ENCODE data around the gene WBP2. TPM values are rescaled to one million over a fixed set of nuclear protein-coding genes. Genes with fewer than 3 reads are reported as not detected.
A peak's percentile ranks its signal among the peaks of the same experiment; 100 is the strongest.

WBP2 gene
- total and polyA plus RNA-seq, 2 of the 13 experiments (the other 11 are each of a cell fraction or from before 2014, with no cell fraction given), result 29.2 to 29.5 TPM

DNA sequence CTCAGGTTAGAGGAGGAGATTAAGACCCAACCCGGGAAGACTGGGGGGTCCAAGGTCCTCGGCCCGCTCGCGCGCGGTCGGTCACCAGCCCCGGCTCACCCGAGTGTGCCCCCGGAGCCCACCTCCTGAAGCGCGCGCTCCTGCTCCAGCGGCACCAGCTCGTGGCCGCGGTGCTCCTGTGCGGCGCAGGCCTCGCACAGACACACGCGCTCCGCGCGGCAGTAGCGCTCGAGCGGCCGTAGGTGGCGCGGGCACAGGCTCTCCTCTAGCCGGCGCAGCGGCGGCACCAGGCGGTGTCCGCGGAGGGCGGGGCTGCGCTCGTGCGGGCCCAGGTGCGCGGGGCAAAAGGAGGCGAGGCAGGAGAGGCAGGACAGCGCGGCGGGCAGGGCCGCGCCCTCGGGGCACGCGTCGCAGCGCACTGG is 22.6 kb upstream of the WBP2 start (continued):
- TF ChIP-seq MAZ (IDR thresholded peaks at IDR 0.05; ENCODE audit: borderline replicate concordance, low read depth, low read length) (0 out of 2 replicates have a peak, but pooled peaks have one; percentile 26), MAZ (CRISPR knock-in tag; IDR thresholded peaks at IDR 0.05; ENCODE audit: low read depth) (peak; percentile 75), SOX5 (CRISPR knock-in tag; IDR thresholded peaks at IDR 0.05; ENCODE audit: borderline replicate concordance) (no peak), ZBTB49 (CRISPR knock-in tag; IDR thresholded peaks at IDR 0.05; ENCODE audit: borderline replicate concordance) (no peak), RARA (CRISPR knock-in tag; IDR thresholded peaks at IDR 0.05) (0 out of 2 replicates have a peak, but pooled peaks have one; percentile 7), MBD4 (IDR thresholded peaks at IDR 0.05; ENCODE audit: borderline replicate concordance, low read length) (no peak), PAF1 (CRISPR knock-in tag; IDR thresholded peaks at IDR 0.05) (0 out of 2 replicates have a peak, but pooled peaks have one; percentile 27), NR2F2 (IDR thresholded peaks at IDR 0.05; ENCODE audit: borderline replicate concordance, low read depth) (no peak), KDM6A (CRISPR knock-in tag; IDR thresholded peaks at IDR 0.05; ENCODE audit: low read depth) (no peak), ZNF136 (CRISPR knock-in tag; IDR thresholded peaks at IDR 0.05; ENCODE audit: low read depth) (no peak), HINFP (CRISPR knock-in tag; IDR thresholded peaks at IDR 0.05; ENCODE audit: low read depth) (0 out of 2 replicates have a peak, but pooled peaks have one; percentile 76), SRSF1 (optimal IDR thresholded peaks at IDR 0.05; ENCODE audit: low read depth, low read length) (no peak), ZSCAN9 (CRISPR knock-in tag; IDR thresholded peaks at IDR 0.05; ENCODE audit: borderline replicate concordance) (no peak; the same call in 1 of the 2 replicates), KAT7 (CRISPR knock-in tag; IDR thresholded peaks at IDR 0.05; ENCODE audit: borderline replicate concordance) (peak; percentile 87; the same call in 1 of the 2 replicates), FOXO4 (CRISPR knock-in tag; conservative IDR thresholded peaks at IDR 0.05) (no peak; the same call in 1 of the 2 replicates), KLF13 (CRISPR knock-in tag; IDR thresholded peaks at IDR 0.05) (no peak; the same call in 1 of the 2 replicates), ZNF549 (CRISPR knock-in tag; IDR thresholded peaks at IDR 0.05) (peak; percentile 87; the same call in 1 of the 2 replicates), DNMT1 (CRISPR knock-in tag; IDR thresholded peaks at IDR 0.05) (peak; percentile 78; the same call in 1 of the 2 replicates), MED1 (CRISPR knock-in tag; IDR thresholded peaks at IDR 0.05) (no peak), ZBTB43 (CRISPR knock-in tag; conservative IDR thresholded peaks at IDR 0.05) (peak; percentile 36; the same call in 1 of the 2 replicates), ZNF644 (CRISPR knock-in tag; IDR thresholded peaks at IDR 0.05; ENCODE audit: low read depth) (no peak), NFRKB (IDR thresholded peaks at IDR 0.05) (no peak)
- TF ChIP-seq, protein P1, sequence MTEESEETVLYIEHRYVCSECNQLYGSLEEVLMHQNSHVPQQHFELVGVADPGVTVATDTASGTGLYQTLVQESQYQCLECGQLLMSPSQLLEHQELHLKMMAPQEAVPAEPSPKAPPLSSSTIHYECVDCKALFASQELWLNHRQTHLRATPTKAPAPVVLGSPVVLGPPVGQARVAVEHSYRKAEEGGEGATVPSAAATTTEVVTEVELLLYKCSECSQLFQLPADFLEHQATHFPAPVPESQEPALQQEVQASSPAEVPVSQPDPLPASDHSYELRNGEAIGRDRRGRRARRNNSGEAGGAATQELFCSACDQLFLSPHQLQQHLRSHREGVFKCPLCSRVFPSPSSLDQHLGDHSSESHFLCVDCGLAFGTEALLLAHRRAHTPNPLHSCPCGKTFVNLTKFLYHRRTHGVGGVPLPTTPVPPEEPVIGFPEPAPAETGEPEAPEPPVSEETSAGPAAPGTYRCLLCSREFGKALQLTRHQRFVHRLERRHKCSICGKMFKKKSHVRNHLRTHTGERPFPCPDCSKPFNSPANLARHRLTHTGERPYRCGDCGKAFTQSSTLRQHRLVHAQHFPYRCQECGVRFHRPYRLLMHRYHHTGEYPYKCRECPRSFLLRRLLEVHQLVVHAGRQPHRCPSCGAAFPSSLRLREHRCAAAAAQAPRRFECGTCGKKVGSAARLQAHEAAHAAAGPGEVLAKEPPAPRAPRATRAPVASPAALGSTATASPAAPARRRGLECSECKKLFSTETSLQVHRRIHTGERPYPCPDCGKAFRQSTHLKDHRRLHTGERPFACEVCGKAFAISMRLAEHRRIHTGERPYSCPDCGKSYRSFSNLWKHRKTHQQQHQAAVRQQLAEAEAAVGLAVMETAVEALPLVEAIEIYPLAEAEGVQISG (CRISPR knock-in tag; IDR thresholded peaks at IDR 0.05), result peak; percentile 54; the same call in 1 of the 2 replicates

Data from HepG2 (cell line).